GM12878 (cell line): Measurements from ENCODE around the gene PRDX3. TPM values are rescaled to one million over a fixed set of nuclear protein-coding genes. Genes with fewer than 3 reads are reported as not detected.

Source experiments
- ATF7 ChIP-seq: fragments of 450-650 bp; IDR thresholded peaks from 2 replicates; pipeline ENCODE4 v1.6.1; 2016; ENCODE audit warnings: low read depth, mild to moderate bottlenecking
- E4F1 ChIP-seq: fragments of 450-650 bp; IDR thresholded peaks from 2 replicates; pipeline ENCODE4 v1.6.1; 2018; ENCODE audit warnings: borderline replicate concordance, mild to moderate bottlenecking; ENCODE audit not compliant: partially characterized antibody
- KAT2A ChIP-seq: conservative IDR thresholded peaks from 2 replicates; pipeline ENCODE4 v1.6.1; 2011; ENCODE audit warnings: low read depth, low read length; ENCODE audit not compliant: control insufficient read depth
- MTA2 ChIP-seq: fragments of 450-650 bp; IDR thresholded peaks from 2 replicates; pipeline ENCODE4 v1.6.1; 2016; ENCODE audit warnings: low read depth, mild to moderate bottlenecking, moderate library complexity
- NKRF ChIP-seq: fragments of 450-650 bp; conservative IDR thresholded peaks from 2 replicates; pipeline ENCODE4 v1.6.1; 2017; ENCODE audit warnings: mild to moderate bottlenecking, moderate library complexity
- NR2C1 ChIP-seq: fragments of 450-650 bp; IDR thresholded peaks from 2 replicates; pipeline ENCODE4 v1.6.1; 2017; ENCODE audit warnings: antibody characterized with exemption, mild to moderate bottlenecking, moderate library complexity
- NR2F1 ChIP-seq: fragments of 450-650 bp; conservative IDR thresholded peaks from 2 replicates; pipeline ENCODE4 v1.6.1; 2017; ENCODE audit warnings: mild to moderate bottlenecking
- NRF1 ChIP-seq: conservative IDR thresholded peaks from 2 replicates; pipeline ENCODE4 v1.6.1; 2011; ENCODE audit warnings: mild to moderate bottlenecking, low read depth, low read length, improper control_type of control experiment
- PAX5 ChIP-seq: IDR thresholded peaks from 2 replicates; pipeline ENCODE4 v1.6.1; 2011; ENCODE audit warnings: low read depth, low read length, borderline replicate concordance
- POU2F2 ChIP-seq: IDR thresholded peaks from 3 replicates; pipeline ENCODE4 v1.6.1; 2011; ENCODE audit warnings: low read depth, mild to moderate bottlenecking, low read length, borderline replicate concordance
- RBBP5 ChIP-seq: fragments of 200-600 bp; sonication (generic); conservative IDR thresholded peaks from 2 replicates; pipeline ENCODE4 v1.6.1; 2016
- SIX5 ChIP-seq: IDR thresholded peaks from 2 replicates; pipeline ENCODE4 v1.6.1; 2011; ENCODE audit warnings: mild to moderate bottlenecking, low read depth, low read length, moderate library complexity; ENCODE audit not compliant: severe bottlenecking
- SMAD5 ChIP-seq: IDR thresholded peaks from 2 replicates; pipeline ENCODE4 v1.6.1; 2016; ENCODE audit warnings: antibody characterized with exemption, low read depth
- SMARCA5 ChIP-seq: fragments of 450-650 bp; IDR thresholded peaks from 2 replicates; pipeline ENCODE4 v1.6.1; 2017; ENCODE audit warnings: mild to moderate bottlenecking
- SP1 ChIP-seq: IDR thresholded peaks from one replicate; pipeline ENCODE4 v1.6.1; 2011; ENCODE audit warnings: low read depth, low read length
- SREBF1 ChIP-seq: IDR thresholded peaks from 2 replicates; pipeline ENCODE4 v1.6.1; 2012; ENCODE audit warnings: mild to moderate bottlenecking, low read length
- STAT3 ChIP-seq: IDR thresholded peaks from 2 replicates; pipeline ENCODE4 v1.6.1; 2011; ENCODE audit warnings: low read depth, low read length, improper control_type of control experiment
- SUZ12 ChIP-seq: fragments of 200-600 bp; sonication (generic); IDR thresholded peaks from one replicate; pipeline ENCODE4 v1.6.1; 2018; ENCODE audit warnings: antibody characterized with exemption, mild to moderate bottlenecking; ENCODE audit not compliant: unreplicated experiment
- ZNF217 ChIP-seq: fragments of 450-650 bp; IDR thresholded peaks from 2 replicates; pipeline ENCODE4 v1.6.1; 2017; ENCODE audit warnings: antibody characterized with exemption, mild to moderate bottlenecking
- polyA plus RNA-seq, 11 experiments: library from polyadenylated mRNA; depleted of rRNA in 4 of 11; unstranded in 6 of 11; stranded (reverse) in 5 of 11; fragments of >200 nt; fragmentation: Nextera tagmentation in 4 of 11; fragmentation: Illumina TruSeq in 1 of 11; extraction: Ambion mirVana in 4 of 11; extraction: Trizol in 1 of 11; gene quantifications; 1 replicate in 1 of 11; 2 replicates in 10 of 11; pipeline versions ENCODE4 v1.2.1 to v1.2.3, GENCODE V29; 2011 to 2016; ENCODE audit warnings: inconsistent platforms in 2 of 11, missing spikeins in 2 of 11, low read depth in 1 of 11
- total RNA-seq, 4 experiments: library from RNA; depleted of rRNA in 3 of 4; stranded (reverse); fragments of >200 nt in 3 of 4; fragmentation: Illumina TruSeq in 1 of 4; extraction: Trizol in 1 of 4; gene quantifications; 2 replicates each; pipeline versions ENCODE4 v1.2.1 to v1.2.3, GENCODE V29; 2013 to 2021
- TF ChIP-seq, protein P1 (sequence below): fragments of 450-650 bp; formaldehyde crosslinking; IDR thresholded peaks from 2 replicates; pipeline ENCODE4 v1.4.0; 2022; ENCODE audit warnings: mild to moderate bottlenecking, moderate library complexity

The PRDX3 gene
- total and polyA plus RNA-seq, 10 of the 15 experiments (the other 5 are each of a cell fraction or from before 2014, with no cell fraction given) = 195 to 1,431 (median 398) TPM

- TF ChIP-seq E4F1 (no peak), NR2C1 (peak; percentile 77), SREBF1 (no peak), SIX5 (no peak), NR2F1 (peak; percentile 100), STAT3 (no peak), SP1 (no peak), SUZ12 (no peak), RBBP5 (no peak), POU2F2 (no peak), ATF7 (0 out of 2 replicates have a peak, but pooled peaks have one; percentile 19), ZNF217 (no peak), PAX5 (no peak), NKRF (no peak; the same call in none of the 2 replicates), MTA2 (no peak), SMARCA5 (0 out of 2 replicates have a peak, but pooled peaks have one; percentile 43), SMAD5 (peak; percentile 68), KAT2A (no peak), NRF1 (no peak)
- TF ChIP-seq, protein P1, sequence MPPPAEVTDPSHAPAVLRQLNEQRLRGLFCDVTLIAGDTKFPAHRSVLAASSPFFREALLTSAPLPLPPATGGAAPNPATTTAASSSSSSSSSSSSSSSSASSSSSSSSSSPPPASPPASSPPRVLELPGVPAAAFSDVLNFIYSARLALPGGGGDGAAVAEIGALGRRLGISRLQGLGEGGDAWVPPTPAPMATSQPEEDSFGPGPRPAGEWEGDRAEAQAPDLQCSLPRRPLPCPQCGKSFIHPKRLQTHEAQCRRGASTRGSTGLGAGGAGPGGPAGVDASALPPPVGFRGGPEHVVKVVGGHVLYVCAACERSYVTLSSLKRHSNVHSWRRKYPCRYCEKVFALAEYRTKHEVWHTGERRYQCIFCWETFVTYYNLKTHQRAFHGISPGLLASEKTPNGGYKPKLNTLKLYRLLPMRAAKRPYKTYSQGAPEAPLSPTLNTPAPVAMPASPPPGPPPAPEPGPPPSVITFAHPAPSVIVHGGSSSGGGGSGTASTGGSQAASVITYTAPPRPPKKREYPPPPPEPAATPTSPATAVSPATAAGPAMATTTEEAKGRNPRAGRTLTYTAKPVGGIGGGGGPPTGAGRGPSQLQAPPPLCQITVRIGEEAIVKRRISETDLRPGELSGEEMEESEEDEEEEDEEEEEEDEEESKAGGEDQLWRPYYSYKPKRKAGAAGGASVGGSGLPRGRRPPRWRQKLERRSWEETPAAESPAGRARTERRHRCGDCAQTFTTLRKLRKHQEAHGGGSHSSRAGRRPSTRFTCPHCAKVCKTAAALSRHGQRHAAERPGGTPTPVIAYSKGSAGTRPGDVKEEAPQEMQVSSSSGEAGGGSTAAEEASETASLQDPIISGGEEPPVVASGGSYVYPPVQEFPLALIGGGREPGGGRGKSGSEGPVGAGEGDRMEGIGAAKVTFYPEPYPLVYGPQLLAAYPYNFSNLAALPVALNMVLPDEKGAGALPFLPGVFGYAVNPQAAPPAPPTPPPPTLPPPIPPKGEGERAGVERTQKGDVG (CRISPR knock-in tag) = no peak
These were observed 13.2 kb downstream of the PRDX3 start, which contains the start of gene SFXN4 (continued) for GRCh38 chr10:119165171-119166117.
